Bronchial epithelial cell (primary cell): ENCODE measurements around the gene LPCAT2. TPM values are rescaled to one million over a fixed set of nuclear protein-coding genes. Genes with fewer than 3 reads are reported as not detected.

Experiments
- DNase-seq: peaks from one replicate; pipeline ENCODE4 v3.0.0-alpha.2; 2010; ENCODE audit warnings: low read depth
- FAIRE-seq: peaks from 2 replicates; lab custom pipeline; 2011; peaks lifted over from hg19 to GRCh38; lab: Jason Lieb, UNC
- H3K27me3 ChIP-seq: 2 replicates; pipeline ENCODE4 v1.5.1; 2011; ENCODE audit warnings: low read length; ENCODE audit not compliant: control insufficient read depth, insufficient read depth
- H3K36me3 ChIP-seq: 2 replicates; pipeline ENCODE4 v1.5.1; 2011; ENCODE audit warnings: low read length; ENCODE audit not compliant: control insufficient read depth, insufficient read depth
- H3K4me3 ChIP-seq: 2 replicates; pipeline ENCODE4 v1.5.1; 2011; ENCODE audit warnings: mild to moderate bottlenecking, low read depth, low read length, control low read depth
- CTCF ChIP-seq: IDR thresholded peaks from 2 replicates; pipeline ENCODE4 v1.5.1; 2011; ENCODE audit warnings: mild to moderate bottlenecking, moderate library complexity, low read length, control low read depth, inconsistent platforms; ENCODE audit not compliant: insufficient read depth, severe bottlenecking
- total RNA-seq: library from RNA; depleted of rRNA; stranded (reverse); fragments of >200 nt; gene quantifications from 2 replicates; pipeline ENCODE4 v1.2.1, GENCODE V29; 2014

LPCAT2 gene
- total RNA-seq, 1 donor from 2014 or later, result 11.8 TPM

DNA sequence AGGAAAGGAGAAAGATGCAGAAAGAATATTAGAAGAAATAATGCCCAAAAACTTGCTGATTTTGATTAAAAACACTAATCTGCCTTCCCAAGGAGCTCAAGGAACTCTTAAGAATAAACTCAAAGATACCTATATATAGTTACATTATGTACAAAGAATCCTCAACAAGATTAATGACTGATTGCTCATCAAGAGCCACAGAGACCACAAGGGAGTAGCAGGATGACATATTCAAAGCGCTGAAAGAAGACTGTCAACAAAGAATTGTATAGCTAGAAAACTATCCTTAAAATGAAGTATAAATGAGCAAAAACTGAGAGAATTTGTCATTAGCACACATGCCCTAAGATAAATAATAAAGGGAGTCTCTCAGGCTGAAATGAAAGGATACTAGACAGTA is 6.2 kb downstream of the LPCAT2 start:
- Histone ChIP-seq H3K27me3 (no peaks in the 10 kb centered on the region), H3K36me3 (no peaks in the 10 kb centered on the region), H3K4me3 (no peak overlapping the region)
- FAIRE-seq, result no peak
- DNase-seq, result peak; percentile 56
- TF ChIP-seq CTCF, result no peak

DNA sequence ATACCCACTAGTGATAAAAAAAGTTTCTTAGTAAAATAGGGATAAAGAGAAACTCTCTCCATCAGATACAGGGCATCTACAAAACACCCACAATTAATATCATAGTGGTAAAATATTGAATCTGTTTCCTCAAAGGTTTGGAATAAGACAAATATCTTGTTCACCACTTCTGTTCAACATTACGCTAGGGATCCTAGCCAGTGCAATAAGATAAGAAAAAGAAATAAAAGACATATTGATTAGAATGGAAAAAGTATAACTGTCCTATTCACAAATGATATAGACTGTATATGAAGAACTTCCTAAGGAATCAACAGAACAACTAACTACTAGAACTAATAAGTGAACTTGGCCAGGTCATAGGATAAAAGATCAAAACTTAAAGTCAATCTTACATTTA is 12.9 kb downstream of the LPCAT2 start:
- Histone ChIP-seq H3K36me3 (no peaks in the 10 kb centered on the region), H3K27me3 (no peaks in the 10 kb centered on the region), H3K4me3 (no peak overlapping the region)
- no peak for TF ChIP-seq CTCF
- DNase-seq, result no peak
- no peak for FAIRE-seq

DNA sequence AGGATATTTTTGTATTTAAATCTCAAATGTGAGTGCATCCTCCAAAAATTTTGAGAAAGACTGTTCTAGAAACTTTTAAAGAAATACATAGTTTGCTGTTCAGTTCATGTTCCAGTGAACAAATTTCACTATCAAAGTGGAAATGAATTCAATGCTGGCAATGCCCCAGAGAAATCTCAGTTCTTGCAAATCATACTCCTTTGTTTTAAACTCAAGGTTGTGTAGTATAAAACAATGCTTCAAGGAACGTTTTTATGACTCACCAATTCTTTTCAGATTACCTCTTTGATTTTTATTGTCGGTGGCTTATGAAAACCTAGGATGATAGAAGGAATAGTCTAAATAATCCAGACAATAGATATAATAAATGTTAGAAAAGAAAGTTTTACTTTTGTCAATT is 17.6 kb downstream of the LPCAT2 start:
- FAIRE-seq, result no peak
- DNase-seq, result peak; percentile 66
- no peak for TF ChIP-seq CTCF
- no peak overlapping the region for H3K4me3 ChIP-seq
- peaks cover 1% of the 10 kb centered on the region for H3K36me3 ChIP-seq
- no peaks in the 10 kb centered on the region for H3K27me3 ChIP-seq

- Histone ChIP-seq H3K4me3 (no peak overlapping the region), H3K27me3 (no peaks in the 10 kb centered on the region), H3K36me3 (peaks cover 1% of the 10 kb centered on the region)
- TF ChIP-seq CTCF, result no peak
- DNase-seq, result no peak
- no peak for FAIRE-seq
Measured at GRCh38 chr16:55527885-55528284, 19.0 kb downstream of the LPCAT2 start.

- no peak for FAIRE-seq
- H3K4me3 ChIP-seq, result no peak overlapping the region
- H3K36me3 ChIP-seq, result peaks cover 1% of the 10 kb centered on the region
- no peaks in the 10 kb centered on the region for H3K27me3 ChIP-seq
- no peak for DNase-seq
- no peak for TF ChIP-seq CTCF
Measured at GRCh38 chr16:55529018-55529417, 20.1 kb downstream of the LPCAT2 start.

DNA sequence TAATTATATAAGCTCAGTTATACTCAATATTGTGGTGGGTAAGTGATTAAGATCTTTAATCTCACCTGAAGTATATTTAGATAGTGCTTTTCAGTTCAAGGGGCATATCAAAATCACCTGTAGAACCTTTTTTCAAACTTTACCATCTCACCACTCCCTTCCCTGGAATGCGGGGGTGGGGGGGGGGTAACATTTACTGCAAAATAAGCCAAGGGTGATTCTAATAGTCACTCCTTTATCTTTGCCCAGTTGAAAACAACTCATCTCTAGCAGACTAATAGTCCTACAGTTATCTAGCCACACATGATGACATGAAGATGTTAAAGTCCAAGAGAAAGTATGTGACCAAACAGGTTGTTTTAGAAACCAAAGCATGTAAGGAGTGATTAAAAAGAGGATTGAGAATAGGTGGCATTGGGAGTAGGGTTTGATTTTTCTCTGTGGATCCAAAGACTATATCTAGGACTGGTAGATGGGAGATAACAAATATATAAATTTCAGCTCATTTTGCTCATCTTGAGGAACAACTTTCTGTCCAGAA is 21.5 kb downstream of the LPCAT2 start:
- Histone ChIP-seq H3K4me3 (no peak overlapping the region), H3K36me3 (peaks cover 1% of the 10 kb centered on the region), H3K27me3 (no peaks in the 10 kb centered on the region)
- DNase-seq (no peak), FAIRE-seq (no peak)
- TF ChIP-seq CTCF, result no peak
